ENCODE data around the gene MLLT6. TPM values are rescaled to one million over a fixed set of nuclear protein-coding genes. Genes with fewer than 3 reads are reported as not detected.

Gene MLLT6
- total and polyA plus RNA-seq, 2 of the 13 experiments (the other 11 are each of a cell fraction or from before 2014, with no cell fraction given): 50.7 to 69.5 TPM

DNA sequence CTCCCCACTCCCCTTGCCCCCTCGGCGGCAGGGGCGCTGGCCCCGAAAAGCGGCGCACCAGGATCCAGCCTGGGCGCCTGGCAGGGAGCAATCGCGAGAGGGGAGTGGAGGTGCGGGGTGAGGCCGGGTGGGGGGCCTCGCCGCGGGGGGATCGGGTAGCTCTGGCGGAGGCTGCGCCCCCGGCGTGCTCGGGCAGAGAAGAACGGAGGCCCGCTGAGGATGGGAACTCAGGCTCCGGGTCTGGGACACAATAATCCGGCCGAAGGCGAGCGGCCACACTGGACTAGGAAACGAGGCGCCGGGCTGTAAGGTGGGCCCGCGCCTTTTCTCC, 43.8 kb downstream of the MLLT6 start (continued):
- TF ChIP-seq, protein P1, sequence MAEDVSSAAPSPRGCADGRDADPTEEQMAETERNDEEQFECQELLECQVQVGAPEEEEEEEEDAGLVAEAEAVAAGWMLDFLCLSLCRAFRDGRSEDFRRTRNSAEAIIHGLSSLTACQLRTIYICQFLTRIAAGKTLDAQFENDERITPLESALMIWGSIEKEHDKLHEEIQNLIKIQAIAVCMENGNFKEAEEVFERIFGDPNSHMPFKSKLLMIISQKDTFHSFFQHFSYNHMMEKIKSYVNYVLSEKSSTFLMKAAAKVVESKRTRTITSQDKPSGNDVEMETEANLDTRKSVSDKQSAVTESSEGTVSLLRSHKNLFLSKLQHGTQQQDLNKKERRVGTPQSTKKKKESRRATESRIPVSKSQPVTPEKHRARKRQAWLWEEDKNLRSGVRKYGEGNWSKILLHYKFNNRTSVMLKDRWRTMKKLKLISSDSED (CRISPR knock-in tag; IDR thresholded peaks at IDR 0.05): peak; percentile 73; the same call in 1 of the 2 replicates
- TF ChIP-seq, protein P2, sequence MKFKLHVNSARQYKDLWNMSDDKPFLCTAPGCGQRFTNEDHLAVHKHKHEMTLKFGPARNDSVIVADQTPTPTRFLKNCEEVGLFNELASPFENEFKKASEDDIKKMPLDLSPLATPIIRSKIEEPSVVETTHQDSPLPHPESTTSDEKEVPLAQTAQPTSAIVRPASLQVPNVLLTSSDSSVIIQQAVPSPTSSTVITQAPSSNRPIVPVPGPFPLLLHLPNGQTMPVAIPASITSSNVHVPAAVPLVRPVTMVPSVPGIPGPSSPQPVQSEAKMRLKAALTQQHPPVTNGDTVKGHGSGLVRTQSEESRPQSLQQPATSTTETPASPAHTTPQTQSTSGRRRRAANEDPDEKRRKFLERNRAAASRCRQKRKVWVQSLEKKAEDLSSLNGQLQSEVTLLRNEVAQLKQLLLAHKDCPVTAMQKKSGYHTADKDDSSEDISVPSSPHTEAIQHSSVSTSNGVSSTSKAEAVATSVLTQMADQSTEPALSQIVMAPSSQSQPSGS (CRISPR knock-in tag; IDR thresholded peaks at IDR 0.05): no peak
- TF ChIP-seq, protein P3, sequence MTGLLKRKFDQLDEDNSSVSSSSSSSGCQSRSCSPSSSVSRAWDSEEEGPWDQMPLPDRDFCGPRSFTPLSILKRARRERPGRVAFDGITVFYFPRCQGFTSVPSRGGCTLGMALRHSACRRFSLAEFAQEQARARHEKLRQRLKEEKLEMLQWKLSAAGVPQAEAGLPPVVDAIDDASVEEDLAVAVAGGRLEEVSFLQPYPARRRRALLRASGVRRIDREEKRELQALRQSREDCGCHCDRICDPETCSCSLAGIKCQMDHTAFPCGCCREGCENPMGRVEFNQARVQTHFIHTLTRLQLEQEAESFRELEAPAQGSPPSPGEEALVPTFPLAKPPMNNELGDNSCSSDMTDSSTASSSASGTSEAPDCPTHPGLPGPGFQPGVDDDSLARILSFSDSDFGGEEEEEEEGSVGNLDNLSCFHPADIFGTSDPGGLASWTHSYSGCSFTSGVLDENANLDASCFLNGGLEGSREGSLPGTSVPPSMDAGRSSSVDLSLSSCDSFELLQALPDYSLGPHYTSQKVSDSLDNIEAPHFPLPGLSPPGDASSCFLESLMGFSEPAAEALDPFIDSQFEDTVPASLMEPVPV (CRISPR knock-in tag; IDR thresholded peaks at IDR 0.05): no peak
- TF ChIP-seq CBFB (CRISPR knock-in tag; IDR thresholded peaks at IDR 0.05) (no peak), ZC3H13 (CRISPR knock-in tag; IDR thresholded peaks at IDR 0.05) (peak; percentile 70; the same call in 1 of the 2 replicates), NFIB (CRISPR knock-in tag; IDR thresholded peaks at IDR 0.05; ENCODE audit: borderline replicate concordance) (no peak), ZNF788 (CRISPR knock-in tag; IDR thresholded peaks at IDR 0.05; ENCODE audit: borderline replicate concordance) (0 out of 2 replicates have a peak, but pooled peaks have one; percentile 10), ZNF816 (CRISPR knock-in tag; IDR thresholded peaks at IDR 0.05; ENCODE audit: borderline replicate concordance) (no peak), ELF4 (CRISPR knock-in tag; IDR thresholded peaks at IDR 0.05; ENCODE audit: borderline replicate concordance) (peak; percentile 17; the same call in 1 of the 2 replicates), ZNF274 (CRISPR knock-in tag; IDR thresholded peaks at IDR 0.05) (peak; percentile 3; the same call in 1 of the 2 replicates), HNRNPH1 (optimal IDR thresholded peaks at IDR 0.05; ENCODE audit: low read depth, low read length) (no peak), MIER2 (CRISPR knock-in tag; IDR thresholded peaks at IDR 0.05) (no peak), GABPB1 (CRISPR knock-in tag; IDR thresholded peaks at IDR 0.05) (no peak), MZF1 (CRISPR knock-in tag; IDR thresholded peaks at IDR 0.05; ENCODE audit: borderline replicate concordance) (no peak), NR3C1 (CRISPR knock-in tag; IDR thresholded peaks at IDR 0.05) (no peak), TEAD3 (CRISPR knock-in tag; optimal IDR thresholded peaks at IDR 0.05; ENCODE audit: borderline replicate concordance) (no peak)
- TF ChIP-seq, protein P4, sequence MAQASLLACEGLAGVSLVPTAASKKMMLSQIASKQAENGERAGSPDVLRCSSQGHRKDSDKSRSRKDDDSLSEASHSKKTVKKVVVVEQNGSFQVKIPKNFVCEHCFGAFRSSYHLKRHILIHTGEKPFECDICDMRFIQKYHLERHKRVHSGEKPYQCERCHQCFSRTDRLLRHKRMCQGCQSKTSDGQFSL (CRISPR knock-in tag; IDR thresholded peaks at IDR 0.05): no peak
- TF ChIP-seq, protein P5, sequence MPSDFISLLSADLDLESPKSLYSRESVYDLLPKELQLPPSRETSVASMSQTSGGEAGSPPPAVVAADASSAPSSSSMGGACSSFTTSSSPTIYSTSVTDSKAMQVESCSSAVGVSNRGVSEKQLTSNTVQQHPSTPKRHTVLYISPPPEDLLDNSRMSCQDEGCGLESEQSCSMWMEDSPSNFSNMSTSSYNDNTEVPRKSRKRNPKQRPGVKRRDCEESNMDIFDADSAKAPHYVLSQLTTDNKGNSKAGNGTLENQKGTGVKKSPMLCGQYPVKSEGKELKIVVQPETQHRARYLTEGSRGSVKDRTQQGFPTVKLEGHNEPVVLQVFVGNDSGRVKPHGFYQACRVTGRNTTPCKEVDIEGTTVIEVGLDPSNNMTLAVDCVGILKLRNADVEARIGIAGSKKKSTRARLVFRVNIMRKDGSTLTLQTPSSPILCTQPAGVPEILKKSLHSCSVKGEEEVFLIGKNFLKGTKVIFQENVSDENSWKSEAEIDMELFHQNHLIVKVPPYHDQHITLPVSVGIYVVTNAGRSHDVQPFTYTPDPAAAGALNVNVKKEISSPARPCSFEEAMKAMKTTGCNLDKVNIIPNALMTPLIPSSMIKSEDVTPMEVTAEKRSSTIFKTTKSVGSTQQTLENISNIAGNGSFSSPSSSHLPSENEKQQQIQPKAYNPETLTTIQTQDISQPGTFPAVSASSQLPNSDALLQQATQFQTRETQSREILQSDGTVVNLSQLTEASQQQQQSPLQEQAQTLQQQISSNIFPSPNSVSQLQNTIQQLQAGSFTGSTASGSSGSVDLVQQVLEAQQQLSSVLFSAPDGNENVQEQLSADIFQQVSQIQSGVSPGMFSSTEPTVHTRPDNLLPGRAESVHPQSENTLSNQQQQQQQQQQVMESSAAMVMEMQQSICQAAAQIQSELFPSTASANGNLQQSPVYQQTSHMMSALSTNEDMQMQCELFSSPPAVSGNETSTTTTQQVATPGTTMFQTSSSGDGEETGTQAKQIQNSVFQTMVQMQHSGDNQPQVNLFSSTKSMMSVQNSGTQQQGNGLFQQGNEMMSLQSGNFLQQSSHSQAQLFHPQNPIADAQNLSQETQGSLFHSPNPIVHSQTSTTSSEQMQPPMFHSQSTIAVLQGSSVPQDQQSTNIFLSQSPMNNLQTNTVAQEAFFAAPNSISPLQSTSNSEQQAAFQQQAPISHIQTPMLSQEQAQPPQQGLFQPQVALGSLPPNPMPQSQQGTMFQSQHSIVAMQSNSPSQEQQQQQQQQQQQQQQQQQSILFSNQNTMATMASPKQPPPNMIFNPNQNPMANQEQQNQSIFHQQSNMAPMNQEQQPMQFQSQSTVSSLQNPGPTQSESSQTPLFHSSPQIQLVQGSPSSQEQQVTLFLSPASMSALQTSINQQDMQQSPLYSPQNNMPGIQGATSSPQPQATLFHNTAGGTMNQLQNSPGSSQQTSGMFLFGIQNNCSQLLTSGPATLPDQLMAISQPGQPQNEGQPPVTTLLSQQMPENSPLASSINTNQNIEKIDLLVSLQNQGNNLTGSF (CRISPR knock-in tag; IDR thresholded peaks at IDR 0.05): 0 out of 2 replicates have a peak, but pooled peaks have one; percentile 21
- TF ChIP-seq, protein P6, sequence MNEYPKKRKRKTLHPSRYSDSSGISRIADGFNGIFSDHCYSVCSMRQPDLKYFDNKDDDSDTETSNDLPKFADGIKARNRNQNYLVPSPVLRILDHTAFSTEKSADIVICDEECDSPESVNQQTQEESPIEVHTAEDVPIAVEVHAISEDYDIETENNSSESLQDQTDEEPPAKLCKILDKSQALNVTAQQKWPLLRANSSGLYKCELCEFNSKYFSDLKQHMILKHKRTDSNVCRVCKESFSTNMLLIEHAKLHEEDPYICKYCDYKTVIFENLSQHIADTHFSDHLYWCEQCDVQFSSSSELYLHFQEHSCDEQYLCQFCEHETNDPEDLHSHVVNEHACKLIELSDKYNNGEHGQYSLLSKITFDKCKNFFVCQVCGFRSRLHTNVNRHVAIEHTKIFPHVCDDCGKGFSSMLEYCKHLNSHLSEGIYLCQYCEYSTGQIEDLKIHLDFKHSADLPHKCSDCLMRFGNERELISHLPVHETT (CRISPR knock-in tag; conservative IDR thresholded peaks at IDR 0.05): no peak

Measured in HepG2 (cell line).